SK-N-DZ (cell line): ENCODE results near the gene SPPL2B.
A peak's percentile ranks its signal among the peaks of the same experiment; 100 is the strongest.

ENCODE experiments used
- DNase-seq: peaks from one replicate; pipeline ENCODE4 v3.0.0-alpha.2; 2015; ENCODE audit warnings: low spot score

SPPL2B gene

GRCh38 chr19:2302319-2303210 is 25.9 kb upstream of the SPPL2B start:
- no peak for DNase-seq

- no peak for DNase-seq
Observed at GRCh38 chr19:2303211-2303798, 25.2 kb upstream of the SPPL2B start.

GRCh38 chr19:2305452-2306280 is 22.8 kb upstream of the SPPL2B start:
- DNase-seq = no peak

- no peak for DNase-seq
Observed at GRCh38 chr19:2306281-2306806, 22.1 kb upstream of the SPPL2B start.

GRCh38 chr19:2306971-2307370 is 21.5 kb upstream of the SPPL2B start:
- no peak for DNase-seq

GRCh38 chr19:2307518-2308012 is 20.9 kb upstream of the SPPL2B start:
- DNase-seq = no peak

- no peak for DNase-seq
Observed at GRCh38 chr19:2308114-2308556, 20.3 kb upstream of the SPPL2B start, which contains the start of gene LINGO3. LINGO3 (minus strand) TSS chr19:2308154; CDS start chr19:2291776, 16,378 bp downstream.

- DNase-seq = no peak
Observed at GRCh38 chr19:2309734-2310362, 18.6 kb upstream of the SPPL2B start.

- DNase-seq = no peak
Observed at GRCh38 chr19:2311093-2311492, 17.4 kb upstream of the SPPL2B start.

GRCh38 chr19:2312820-2313501 is 15.5 kb upstream of the SPPL2B start:
- no peak for DNase-seq

- DNase-seq = no peak
Observed at GRCh38 chr19:2315121-2315817, 13.2 kb upstream of the SPPL2B start.

- DNase-seq = peak; percentile 69
Observed at GRCh38 chr19:2315818-2316353, 12.6 kb upstream of the SPPL2B start.

GRCh38 chr19:2317300-2317699 is 11.2 kb upstream of the SPPL2B start:
- no peak for DNase-seq

- no peak for DNase-seq
Observed at GRCh38 chr19:2317756-2318155, 10.7 kb upstream of the SPPL2B start.

- no peak for DNase-seq
Observed at GRCh38 chr19:2318923-2319322, 9.6 kb upstream of the SPPL2B start.

GRCh38 chr19:2319551-2319950 is 8.9 kb upstream of the SPPL2B start:
- no peak for DNase-seq

GRCh38 chr19:2320049-2320448 is 8.4 kb upstream of the SPPL2B start:
- DNase-seq = no peak

- DNase-seq = no peak
Observed at GRCh38 chr19:2320939-2321338, 7.5 kb upstream of the SPPL2B start.

- no peak for DNase-seq
Observed at GRCh38 chr19:2321565-2322283, 6.8 kb upstream of the SPPL2B start.
